Glutamatergic neuron (in vitro differentiated cells): Measurements from ENCODE around the gene PIK3CD. TPM values are rescaled to one million over a fixed set of nuclear protein-coding genes. Genes with fewer than 3 reads are reported as not detected.

Source experiments
- DNase-seq: peaks from one replicate; pipeline ENCODE4 v3.0.0; 2022
- H3K27ac Mint-ChIP-seq: one replicate; pipeline ENCODE4 v1.8.0; 2020; ENCODE audit warnings: mild to moderate bottlenecking, mixed read lengths, inconsistent platforms; ENCODE audit not compliant: unreplicated experiment
- H3K27me3 Mint-ChIP-seq: one replicate; pipeline ENCODE4 v1.8.0; 2020; ENCODE audit warnings: mild to moderate bottlenecking, moderate library complexity, mixed read lengths, inconsistent platforms; ENCODE audit not compliant: unreplicated experiment
- H3K36me3 Mint-ChIP-seq: one replicate; pipeline ENCODE4 v1.8.0; 2020; ENCODE audit warnings: mild to moderate bottlenecking, mixed read lengths, inconsistent platforms; ENCODE audit not compliant: unreplicated experiment
- H3K4me1 Mint-ChIP-seq: one replicate; pipeline ENCODE4 v1.8.0; 2020; ENCODE audit warnings: mild to moderate bottlenecking, low read depth, mixed read lengths, inconsistent platforms; ENCODE audit not compliant: unreplicated experiment
- H3K4me3 Mint-ChIP-seq: one replicate; pipeline ENCODE4 v1.8.0; 2020; ENCODE audit warnings: mild to moderate bottlenecking, mixed read lengths, inconsistent platforms; ENCODE audit not compliant: unreplicated experiment
- H3K9me3 Mint-ChIP-seq: one replicate; pipeline ENCODE4 v1.8.0; 2020; ENCODE audit warnings: mild to moderate bottlenecking, moderate library complexity, mixed read lengths, inconsistent platforms; ENCODE audit not compliant: unreplicated experiment
- total RNA-seq: library from RNA; stranded (reverse); fragmentation: NEBNext Ultra II Directional; extraction: Animal tissue kit (Norgen Biotek cat#: 25700); gene quantifications from one replicate; pipeline ENCODE4 v1.2.1, GENCODE V29; 2021; ENCODE audit not compliant: unreplicated experiment
- TF ChIP-seq, protein P1 (sequence below): fragments of 200-600 bp; sonication (generic); IDR thresholded peaks from one replicate; pipeline ENCODE4 v1.5.0; 2021; ENCODE audit not compliant: partially characterized antibody, unreplicated experiment

The PIK3CD gene
- total RNA-seq, 1 donor from 2014 or later: 39.4 TPM

DNA sequence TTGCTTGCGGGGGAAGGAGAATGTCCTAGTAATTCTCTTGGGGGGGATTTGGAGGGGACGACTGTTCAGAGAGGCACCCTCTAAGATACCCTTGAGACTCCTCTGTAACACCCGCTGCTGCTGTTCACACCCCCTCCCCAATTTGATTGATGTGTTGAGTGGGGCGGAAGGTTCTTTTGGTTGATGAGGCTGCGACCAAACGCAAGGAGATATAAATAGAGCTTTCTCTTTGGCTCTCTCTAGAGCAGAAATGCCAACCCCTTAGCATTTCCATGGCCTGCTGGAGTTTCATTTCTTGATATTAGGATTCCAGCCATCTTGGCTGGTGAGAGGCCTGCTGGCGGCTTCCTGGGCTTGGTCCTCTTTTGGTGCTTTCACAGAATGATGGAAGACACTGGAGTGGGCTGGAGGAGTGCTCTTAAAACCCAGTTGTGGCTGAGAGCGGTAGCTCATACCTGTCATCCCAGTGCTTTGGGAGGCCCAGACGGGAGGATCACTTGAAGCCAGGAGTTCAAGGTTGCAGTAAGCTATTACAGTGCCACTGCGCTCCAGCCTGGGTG, 2.0 kb downstream of the PIK3CD start:
- TF ChIP-seq, protein P1, sequence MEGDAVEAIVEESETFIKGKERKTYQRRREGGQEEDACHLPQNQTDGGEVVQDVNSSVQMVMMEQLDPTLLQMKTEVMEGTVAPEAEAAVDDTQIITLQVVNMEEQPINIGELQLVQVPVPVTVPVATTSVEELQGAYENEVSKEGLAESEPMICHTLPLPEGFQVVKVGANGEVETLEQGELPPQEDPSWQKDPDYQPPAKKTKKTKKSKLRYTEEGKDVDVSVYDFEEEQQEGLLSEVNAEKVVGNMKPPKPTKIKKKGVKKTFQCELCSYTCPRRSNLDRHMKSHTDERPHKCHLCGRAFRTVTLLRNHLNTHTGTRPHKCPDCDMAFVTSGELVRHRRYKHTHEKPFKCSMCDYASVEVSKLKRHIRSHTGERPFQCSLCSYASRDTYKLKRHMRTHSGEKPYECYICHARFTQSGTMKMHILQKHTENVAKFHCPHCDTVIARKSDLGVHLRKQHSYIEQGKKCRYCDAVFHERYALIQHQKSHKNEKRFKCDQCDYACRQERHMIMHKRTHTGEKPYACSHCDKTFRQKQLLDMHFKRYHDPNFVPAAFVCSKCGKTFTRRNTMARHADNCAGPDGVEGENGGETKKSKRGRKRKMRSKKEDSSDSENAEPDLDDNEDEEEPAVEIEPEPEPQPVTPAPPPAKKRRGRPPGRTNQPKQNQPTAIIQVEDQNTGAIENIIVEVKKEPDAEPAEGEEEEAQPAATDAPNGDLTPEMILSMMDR: no peak
- no peak overlapping the region for H3K4me3 Mint-ChIP-seq
- H3K27me3 Mint-ChIP-seq: peaks cover 8% of the 10 kb centered on the region
- no peaks in the 10 kb centered on the region for H3K36me3 Mint-ChIP-seq
- H3K27ac Mint-ChIP-seq: no peak overlapping the region
- no peak for DNase-seq
- no peaks in the 10 kb centered on the region for H3K9me3 Mint-ChIP-seq
- no peaks in the 10 kb centered on the region for H3K4me1 Mint-ChIP-seq

DNA sequence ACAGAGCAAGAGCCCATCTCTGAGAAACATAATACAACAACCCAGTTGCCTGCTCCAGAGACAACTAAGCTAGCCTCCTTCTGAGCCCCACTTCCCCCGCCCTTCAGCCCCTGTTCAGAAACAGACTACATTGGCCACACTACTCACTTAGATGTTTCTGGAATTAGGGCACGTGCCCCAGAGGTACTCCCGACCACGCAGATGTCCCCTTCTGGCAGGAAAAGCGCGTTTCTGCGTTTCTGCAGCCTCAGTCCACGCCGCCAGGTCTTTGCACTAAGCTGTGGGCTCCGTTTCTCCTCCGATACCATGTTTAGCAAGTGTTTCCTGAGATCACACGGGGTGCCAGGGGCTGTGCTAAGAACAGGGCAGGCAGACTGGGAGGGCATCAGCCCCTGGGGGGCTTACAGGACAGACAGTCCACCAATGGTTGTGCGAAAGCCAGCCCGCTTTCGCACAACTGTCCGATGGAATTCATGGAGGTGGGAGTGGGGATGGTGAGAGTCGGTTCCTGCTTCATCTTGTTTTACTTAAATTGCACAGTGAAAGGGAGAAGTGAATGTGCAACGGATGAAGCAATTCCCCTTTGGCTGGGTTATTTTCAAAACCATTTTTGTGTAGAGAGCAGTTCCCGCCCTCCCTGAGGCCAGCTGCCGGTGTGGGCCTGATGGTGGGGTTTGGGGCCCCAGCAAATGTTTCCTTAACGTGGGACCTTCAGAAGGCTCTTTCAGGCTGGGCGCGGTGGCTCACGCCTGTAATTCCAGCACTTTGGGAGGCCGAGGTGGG, 2.7 kb downstream of the PIK3CD start:
- Mint-ChIP-seq H3K9me3 (no peaks in the 10 kb centered on the region), H3K4me3 (no peak overlapping the region), H3K4me1 (no peaks in the 10 kb centered on the region), H3K27me3 (peaks cover 6% of the 10 kb centered on the region), H3K27ac (no peak overlapping the region), H3K36me3 (no peaks in the 10 kb centered on the region)
- TF ChIP-seq, protein P1: no peak
- DNase-seq: no peak

DNA sequence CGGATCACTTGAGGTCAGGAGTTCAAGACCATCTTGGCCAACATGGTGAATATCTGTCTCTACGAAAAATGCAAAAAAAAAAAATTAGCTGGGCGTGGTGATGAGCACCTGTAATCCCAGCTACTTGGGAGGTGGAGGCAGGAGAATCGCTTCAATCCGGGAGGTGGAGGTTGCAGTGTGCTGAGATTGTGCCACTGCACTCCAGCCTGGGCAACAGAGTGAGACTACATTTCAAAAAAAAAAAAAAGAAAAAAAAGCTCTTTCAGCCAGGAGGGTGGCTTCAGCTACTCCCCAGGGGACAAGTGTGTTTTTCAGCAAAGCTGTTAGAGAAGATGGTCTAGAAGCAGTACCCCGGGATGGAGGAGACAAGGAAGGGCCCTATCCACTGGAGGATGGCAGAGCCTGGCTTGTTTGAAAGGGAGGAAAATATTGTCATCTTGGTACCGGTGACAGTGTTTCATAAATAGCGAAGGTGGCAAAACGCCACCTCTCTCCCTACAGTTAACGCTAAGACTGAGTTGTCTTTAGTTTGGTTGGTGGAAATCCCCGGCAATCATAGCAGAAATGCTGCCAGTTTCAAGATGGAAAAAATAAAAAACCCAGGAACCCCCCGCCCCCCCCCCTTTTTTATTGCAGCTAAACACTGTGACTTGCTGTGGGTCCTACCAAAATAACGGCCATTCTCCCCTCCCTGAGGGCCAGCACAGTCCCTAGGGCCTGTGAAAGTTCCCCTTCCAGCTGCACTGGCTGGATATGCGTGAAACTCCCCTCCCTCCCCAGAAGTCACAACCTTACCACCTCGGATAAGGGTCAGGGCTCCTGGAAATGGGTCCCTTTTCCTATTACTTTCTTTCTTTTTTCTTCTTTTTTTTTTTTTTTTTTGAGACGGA, 3.5 kb downstream of the PIK3CD start:
- TF ChIP-seq, protein P1: no peak
- Mint-ChIP-seq H3K4me1 (no peaks in the 10 kb centered on the region), H3K27me3 (peaks cover 6% of the 10 kb centered on the region), H3K27ac (no peak overlapping the region), H3K4me3 (no peak overlapping the region), H3K9me3 (no peaks in the 10 kb centered on the region), H3K36me3 (no peaks in the 10 kb centered on the region)
- DNase-seq: no peak

DNA sequence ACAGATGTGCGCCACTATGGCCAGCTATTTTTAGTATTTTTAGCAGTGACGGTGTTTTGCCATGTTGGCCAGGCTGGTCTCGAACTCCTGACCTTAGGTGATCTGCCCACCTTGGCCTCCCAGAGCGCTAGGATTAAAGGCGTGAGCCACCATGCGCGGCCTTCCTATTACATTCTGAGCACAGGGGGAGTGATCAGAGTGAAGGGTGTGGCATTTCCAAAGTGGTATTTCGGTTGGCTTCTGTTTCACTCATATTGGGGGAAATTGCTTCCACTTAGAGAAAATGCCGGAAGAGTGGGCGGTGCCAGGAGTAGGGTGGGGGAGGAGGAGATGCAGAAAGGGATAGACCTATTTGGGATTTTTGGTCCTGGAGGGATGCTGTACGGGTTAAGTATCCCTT, 4.3 kb downstream of the PIK3CD start:
- no peaks in the 10 kb centered on the region for H3K9me3 Mint-ChIP-seq
- no peaks in the 10 kb centered on the region for H3K36me3 Mint-ChIP-seq
- H3K4me3 Mint-ChIP-seq: no peak overlapping the region
- TF ChIP-seq, protein P1: no peak
- peaks cover 8% of the 10 kb centered on the region for H3K27me3 Mint-ChIP-seq
- no peak for DNase-seq
- H3K27ac Mint-ChIP-seq: no peak overlapping the region
- H3K4me1 Mint-ChIP-seq: no peaks in the 10 kb centered on the region
